Measurements from ENCODE around the gene KIRREL3. TPM values are rescaled to one million over a fixed set of nuclear protein-coding genes. Genes with fewer than 3 reads are reported as not detected.

The KIRREL3 gene
- total RNA-seq, 1 donor from 2014 or later = 0.26 TPM

GRCh38 chr11:126862664-126863243, 137.8 kb downstream of the KIRREL3 start:
- DNase-seq (ENCODE audit: low spot score, unreplicated experiment) = no peak
- Mint-ChIP-seq H3K4me3 (ENCODE audit: low read depth) (no peak overlapping the region), H3K4me1 (ENCODE audit: low read depth) (no peaks in the 10 kb centered on the region), H3K27ac (no peak overlapping the region), H3K27me3 (peaks cover 93% of the 10 kb centered on the region), H3K9me3 (ENCODE audit: low read depth) (no peaks in the 10 kb centered on the region), H3K36me3 (ENCODE audit: insufficient read depth) (no peaks in the 10 kb centered on the region)
- TF ChIP-seq, protein P1, sequence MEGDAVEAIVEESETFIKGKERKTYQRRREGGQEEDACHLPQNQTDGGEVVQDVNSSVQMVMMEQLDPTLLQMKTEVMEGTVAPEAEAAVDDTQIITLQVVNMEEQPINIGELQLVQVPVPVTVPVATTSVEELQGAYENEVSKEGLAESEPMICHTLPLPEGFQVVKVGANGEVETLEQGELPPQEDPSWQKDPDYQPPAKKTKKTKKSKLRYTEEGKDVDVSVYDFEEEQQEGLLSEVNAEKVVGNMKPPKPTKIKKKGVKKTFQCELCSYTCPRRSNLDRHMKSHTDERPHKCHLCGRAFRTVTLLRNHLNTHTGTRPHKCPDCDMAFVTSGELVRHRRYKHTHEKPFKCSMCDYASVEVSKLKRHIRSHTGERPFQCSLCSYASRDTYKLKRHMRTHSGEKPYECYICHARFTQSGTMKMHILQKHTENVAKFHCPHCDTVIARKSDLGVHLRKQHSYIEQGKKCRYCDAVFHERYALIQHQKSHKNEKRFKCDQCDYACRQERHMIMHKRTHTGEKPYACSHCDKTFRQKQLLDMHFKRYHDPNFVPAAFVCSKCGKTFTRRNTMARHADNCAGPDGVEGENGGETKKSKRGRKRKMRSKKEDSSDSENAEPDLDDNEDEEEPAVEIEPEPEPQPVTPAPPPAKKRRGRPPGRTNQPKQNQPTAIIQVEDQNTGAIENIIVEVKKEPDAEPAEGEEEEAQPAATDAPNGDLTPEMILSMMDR (IDR thresholded peaks at IDR 0.05; ENCODE audit: unreplicated experiment) = no peak

- Mint-ChIP-seq H3K36me3 (ENCODE audit: insufficient read depth) (no peaks in the 10 kb centered on the region), H3K27me3 (peaks cover 89% of the 10 kb centered on the region), H3K4me3 (ENCODE audit: low read depth) (no peak overlapping the region), H3K27ac (no peak overlapping the region), H3K4me1 (ENCODE audit: low read depth) (no peaks in the 10 kb centered on the region), H3K9me3 (ENCODE audit: low read depth) (no peaks in the 10 kb centered on the region)
- DNase-seq (ENCODE audit: low spot score, unreplicated experiment) = no peak
- TF ChIP-seq, protein P1 (IDR thresholded peaks at IDR 0.05; ENCODE audit: unreplicated experiment) = no peak
Observed at GRCh38 chr11:126861796-126862459, 138.6 kb downstream of the KIRREL3 start.

DNA sequence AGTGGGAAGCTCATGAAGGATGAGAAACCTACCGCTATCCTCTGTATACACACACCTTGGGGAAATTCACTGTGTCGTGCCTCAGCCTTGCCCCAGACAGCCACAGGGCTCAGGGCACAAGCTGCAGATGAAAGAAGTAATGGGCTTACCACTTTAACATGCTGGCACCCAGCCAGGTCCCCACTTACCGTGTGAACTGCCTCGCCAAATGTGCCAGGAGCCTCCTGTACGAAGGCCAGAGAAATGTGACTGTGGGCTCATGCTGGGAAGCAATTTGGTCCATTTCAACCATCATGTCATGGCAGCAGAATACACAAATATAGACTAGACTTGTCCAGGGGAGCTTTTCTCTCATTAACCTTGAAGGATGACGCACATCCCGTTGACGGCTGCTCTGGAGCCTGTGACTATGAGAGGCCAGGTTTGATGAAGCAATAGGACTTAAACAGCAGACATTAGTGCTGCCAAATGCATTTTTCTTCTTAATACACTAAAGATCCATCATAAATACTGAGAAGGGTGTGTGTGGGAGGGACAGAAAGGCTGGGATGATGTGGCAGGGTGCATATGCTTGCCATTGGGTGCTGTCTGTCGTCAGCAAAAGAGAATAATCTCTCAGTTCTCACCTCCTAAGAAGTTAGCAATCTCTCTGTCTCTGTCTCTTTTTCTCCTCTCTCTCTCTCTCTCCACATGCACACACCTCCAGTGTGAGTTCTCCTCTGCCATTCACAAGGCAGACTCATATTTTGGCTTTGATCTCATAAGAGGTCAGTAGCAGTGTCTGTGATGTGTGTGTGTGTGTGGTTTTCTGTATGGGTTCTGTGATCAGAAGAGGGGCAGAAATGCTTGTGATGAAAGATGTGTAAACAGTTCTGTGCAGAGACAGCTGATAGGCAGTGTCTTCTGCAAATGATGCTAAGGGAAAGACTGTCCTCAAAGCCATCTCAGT, 142.4 kb downstream of the KIRREL3 start:
- no peak overlapping the region for H3K4me3 Mint-ChIP-seq (ENCODE audit: low read depth)
- no peaks in the 10 kb centered on the region for H3K4me1 Mint-ChIP-seq (ENCODE audit: low read depth)
- TF ChIP-seq, protein P1 (IDR thresholded peaks at IDR 0.05; ENCODE audit: unreplicated experiment) = no peak
- H3K36me3 Mint-ChIP-seq (ENCODE audit: insufficient read depth) = no peaks in the 10 kb centered on the region
- H3K9me3 Mint-ChIP-seq (ENCODE audit: low read depth) = no peaks in the 10 kb centered on the region
- DNase-seq (ENCODE audit: low spot score, unreplicated experiment) = no peak
- H3K27ac Mint-ChIP-seq = no peak overlapping the region
- peaks cover 69% of the 10 kb centered on the region for H3K27me3 Mint-ChIP-seq

GRCh38 chr11:126855536-126855935, 145.0 kb downstream of the KIRREL3 start:
- no peaks in the 10 kb centered on the region for H3K4me1 Mint-ChIP-seq (ENCODE audit: low read depth)
- H3K27me3 Mint-ChIP-seq = peaks cover 54% of the 10 kb centered on the region
- TF ChIP-seq, protein P1 (IDR thresholded peaks at IDR 0.05; ENCODE audit: unreplicated experiment) = no peak
- H3K4me3 Mint-ChIP-seq (ENCODE audit: low read depth) = no peak overlapping the region
- H3K9me3 Mint-ChIP-seq (ENCODE audit: low read depth) = no peaks in the 10 kb centered on the region
- H3K27ac Mint-ChIP-seq = no peak overlapping the region
- H3K36me3 Mint-ChIP-seq (ENCODE audit: insufficient read depth) = no peaks in the 10 kb centered on the region
- no peak for DNase-seq (ENCODE audit: low spot score, unreplicated experiment)

DNA sequence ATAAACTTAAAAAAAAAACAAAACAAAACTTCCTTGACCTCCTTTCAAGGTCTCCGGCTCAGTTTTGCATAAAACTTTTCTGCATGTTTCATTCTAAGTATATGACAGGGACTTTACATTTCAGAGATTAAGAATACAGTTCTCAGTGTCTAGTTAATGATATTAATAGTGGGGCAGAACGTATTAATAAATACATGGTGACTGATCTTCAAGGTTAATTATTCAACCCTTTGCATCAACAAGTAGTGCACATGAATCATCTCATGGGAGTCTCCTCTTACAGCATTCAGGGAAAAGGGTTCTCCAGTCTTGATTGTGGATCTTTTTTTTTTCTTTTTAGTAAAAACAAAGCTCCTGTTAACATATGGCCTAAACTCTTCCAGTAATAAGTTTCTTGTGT, 146.8 kb downstream of the KIRREL3 start:
- TF ChIP-seq, protein P1 (IDR thresholded peaks at IDR 0.05; ENCODE audit: unreplicated experiment) = no peak
- peaks cover 42% of the 10 kb centered on the region for H3K27me3 Mint-ChIP-seq
- H3K4me3 Mint-ChIP-seq (ENCODE audit: low read depth) = no peak overlapping the region
- no peaks in the 10 kb centered on the region for H3K36me3 Mint-ChIP-seq (ENCODE audit: insufficient read depth)
- DNase-seq (ENCODE audit: low spot score, unreplicated experiment) = no peak
- no peak overlapping the region for H3K27ac Mint-ChIP-seq
- no peaks in the 10 kb centered on the region for H3K9me3 Mint-ChIP-seq (ENCODE audit: low read depth)
- H3K4me1 Mint-ChIP-seq (ENCODE audit: low read depth) = peaks cover under 1% of the 10 kb centered on the region

All from progenitor cell of endocrine pancreas (in vitro differentiated cells).